AG04450 (cell line): ENCODE results near the gene SERINC2. TPM values are rescaled to one million over a fixed set of nuclear protein-coding genes. Genes with fewer than 3 reads are reported as not detected.

Experiments
- CTCF ChIA-PET: fragments of 300-600, 350-600 bp; formaldehyde crosslinking; extraction: SDS; loops from one replicate; lab custom pipeline; 2022; ENCODE audit warnings: antibody characterized with exemption, inconsistent platforms; lab: Charles Lee
- POLR2A ChIA-PET: fragments of 350-600 bp; formaldehyde crosslinking; extraction: SDS; loops from one replicate; lab custom pipeline; 2021; ENCODE audit warnings: antibody characterized with exemption, inconsistent platforms; lab: Yijun Ruan, JAX
- DNase-seq: peaks from one replicate; pipeline ENCODE4 v3.0.0-alpha.2; 2011; ENCODE audit warnings: low read depth, low spot score
- H3K27ac ChIP-seq: one replicate; pipeline ENCODE4 v1.5.1; 2012; ENCODE audit warnings: low read depth, low read length, control low read depth
- H3K27me3 ChIP-seq: one replicate; pipeline ENCODE4 v1.6.0; 2012; ENCODE audit warnings: low read length; ENCODE audit not compliant: control insufficient read depth, insufficient read depth
- H3K4me3 ChIP-seq: 2 replicates; pipeline ENCODE4 v1.5.1; 2011; ENCODE audit warnings: mild to moderate bottlenecking, low read depth, low read length, control low read depth
- H3K9me3 ChIP-seq: 2 replicates; pipeline ENCODE4 v1.5.1; 2012; ENCODE audit warnings: low read length; ENCODE audit not compliant: control insufficient read depth, insufficient read depth
- CTCF ChIP-seq: IDR thresholded peaks from 2 replicates; pipeline ENCODE4 v1.5.1; 2011; ENCODE audit warnings: low read depth, low read length, control low read depth, inconsistent platforms
- polyA plus RNA-seq: library from polyadenylated mRNA; depleted of rRNA; stranded (reverse); fragments of >200 nt; gene quantifications from 2 replicates; pipeline ENCODE4 v1.2.3, GENCODE V29; 2011

Gene SERINC2
- polyA plus RNA-seq, 1 experiment, result 46.0 TPM

GRCh38 chr1:31434979-31435378 lies 22.0 kb downstream of the SERINC2 start:
- no peak for TF ChIP-seq CTCF
- no peak for DNase-seq
- Histone ChIP-seq H3K27me3 (peaks cover 3% of the 10 kb centered on the region), H3K9me3 (no peaks in the 10 kb centered on the region), H3K4me3 (no peak overlapping the region), H3K27ac (no peak overlapping the region)
- POLR2A ChIA-PET, result no interaction called here
- CTCF ChIA-PET, result no interaction called here

GRCh38 chr1:31435471-31436409 lies 22.7 kb downstream of the SERINC2 start:
- H3K9me3 ChIP-seq, result no peaks in the 10 kb centered on the region
- CTCF ChIA-PET, result interaction anchor here (0.9 kb wide), 1 partner anchor 14 kb away, joined by 5 read pairs; no protein-coding TSS in a partner anchor
- H3K27ac ChIP-seq, result no peak overlapping the region
- no peak for TF ChIP-seq CTCF
- POLR2A ChIA-PET, result interaction anchor here (0.7 kb wide), 2 partner anchors 139 to 355 kb away, joined by 3 to 5 read pairs; partner anchors contain the start of genes SNRNP40 and ZCCHC17
- peaks cover 3% of the 10 kb centered on the region for H3K27me3 ChIP-seq
- no peak overlapping the region for H3K4me3 ChIP-seq
- no peak for DNase-seq

- DNase-seq, result no peak
- H3K27me3 ChIP-seq, result peaks cover 7% of the 10 kb centered on the region
- H3K9me3 ChIP-seq, result no peaks in the 10 kb centered on the region
- no peak for TF ChIP-seq CTCF
- no peak overlapping the region for H3K4me3 ChIP-seq
- no peak overlapping the region for H3K27ac ChIP-seq
- ChIA-PET CTCF (interaction anchor here (0.8 to 0.9 kb wide), 2 partner anchors 14 to 15 kb away, joined by 3 to 5 read pairs; no protein-coding TSS in a partner anchor), POLR2A (interaction anchor here (0.7 kb wide), 1 partner anchor 354 kb away, joined by 5 read pairs; no protein-coding TSS in a partner anchor)
These were observed 23.8 kb downstream of the SERINC2 start for GRCh38 chr1:31436596-31437432.

GRCh38 chr1:31437433-31438037 lies 24.5 kb downstream of the SERINC2 start:
- no peak for DNase-seq
- TF ChIP-seq CTCF, result no peak
- Histone ChIP-seq H3K4me3 (no peak overlapping the region), H3K27ac (no peak overlapping the region), H3K9me3 (no peaks in the 10 kb centered on the region), H3K27me3 (peaks cover 8% of the 10 kb centered on the region)
- POLR2A ChIA-PET, result no interaction called here
- CTCF ChIA-PET, result interaction anchor here (0.8 kb wide), 1 partner anchor 15 kb away, joined by 3 read pairs; no protein-coding TSS in a partner anchor
